Measurements from ENCODE around the gene CBY1. TPM values are rescaled to one million over a fixed set of nuclear protein-coding genes. Genes with fewer than 3 reads are reported as not detected.

Gene CBY1
- total and polyA plus RNA-seq, 4 donors: 6.3 to 14.9 (median 8.9) TPM

GRCh38 chr22:38709306-38709705, 52.9 kb downstream of the CBY1 start:
- no peak for TF ChIP-seq CTCF (IDR thresholded peaks at IDR 0.05; ENCODE audit: low read depth, low read length, missing input control)
- TF ChIP-seq HNF4G (IDR thresholded peaks at IDR 0.05): no peak
- no peak for TF ChIP-seq SP1 (IDR thresholded peaks at IDR 0.05)
- no peak for TF ChIP-seq RAD21 (IDR thresholded peaks at IDR 0.05)
- TF ChIP-seq FOXA1 (IDR thresholded peaks at IDR 0.05): no peak
- TF ChIP-seq MAX (IDR thresholded peaks at IDR 0.05): no peak
- TF ChIP-seq GABPA (IDR thresholded peaks at IDR 0.05 in 1 of 2, conservative IDR thresholded peaks at IDR 0.05 in 1 of 2): no peak
- TF ChIP-seq HNF4A (conservative IDR thresholded peaks at IDR 0.05): no peak
- TF ChIP-seq ZBTB33 (IDR thresholded peaks at IDR 0.05): no peak
- TF ChIP-seq ATF3 (IDR thresholded peaks at IDR 0.05): no peak
- TF ChIP-seq RXRA (IDR thresholded peaks at IDR 0.05): no peak
- TF ChIP-seq YY1 (IDR thresholded peaks at IDR 0.05): no peak
- no peak for TF ChIP-seq TAF1 (conservative IDR thresholded peaks at IDR 0.05)
- TF ChIP-seq REST (IDR thresholded peaks at IDR 0.05): no peak
- no peak for TF ChIP-seq NR2F2 (IDR thresholded peaks at IDR 0.05)
- TF ChIP-seq FOXA2 (IDR thresholded peaks at IDR 0.05): no peak
- TF ChIP-seq EGR1 (IDR thresholded peaks at IDR 0.05; ENCODE audit: low read depth in 2 of 2): no peak
- TF ChIP-seq JUND (IDR thresholded peaks at IDR 0.05): no peak
- Histone ChIP-seq H3K4me1 (ENCODE audit: control insufficient read depth in 4 of 4, insufficient read depth in 4 of 4, low read length in 3 of 4) (peaks cover 0 to 29% (median 18%) of the 10 kb centered on the region in 4 donors), H3K9me3 (ENCODE audit: control insufficient read depth in 4 of 4, low read length in 3 of 4) (no peaks in the 10 kb centered on the region), H3K9ac (ENCODE audit: low read depth in 1 of 2, low read length in 2 of 2) (no peak overlapping the region), H3K27ac (ENCODE audit: low read depth in 1 of 2, low read length in 2 of 2) (no peak overlapping the region), H3K4me3 (ENCODE audit: low read depth in 1 of 3, low read length in 3 of 3) (no peak overlapping the region), H3K36me3 (ENCODE audit: control insufficient read depth in 4 of 4, insufficient read depth in 3 of 4, low read depth in 1 of 4, low read length in 3 of 4) (peaks cover 0 to 6% (median 3%) of the 10 kb centered on the region in 4 donors), H3K27me3 (ENCODE audit: control insufficient read depth in 4 of 4, insufficient read depth in 4 of 4, low read length in 3 of 4) (no peaks in the 10 kb centered on the region)
- 93% methylated on average over 3 of the region's 3 CpGs for WGBS
- DNase-seq (ENCODE audit: low spot score): no peak
